Testis (tissue), 3 donors: ENCODE measurements around the gene EFCAB7. TPM values are rescaled to one million over a fixed set of nuclear protein-coding genes. Genes with fewer than 3 reads are reported as not detected.

Experiments
- DNase-seq: peaks from one replicate; pipeline ENCODE4 v3.0.0-alpha.2; 2019
- H3K27ac ChIP-seq, 2 donors: fragments of 200-600 bp; sonication (generic); one replicate each; pipeline ENCODE4 v1.5.1; 2019
- H3K27me3 ChIP-seq: fragments of 200-600 bp; sonication (generic); one replicate; pipeline ENCODE4 v1.5.1; 2019
- H3K36me3 ChIP-seq: fragments of 200-600 bp; sonication (generic); one replicate; pipeline ENCODE4 v1.5.1; 2017; ENCODE audit warnings: low read depth; ENCODE audit errors: missing control alignments
- H3K4me1 ChIP-seq: fragments of 200-600 bp; sonication (generic); one replicate; pipeline ENCODE4 v1.5.1; 2019
- H3K4me3 ChIP-seq, 2 donors: fragments of 200-600 bp; sonication (generic); one replicate each; pipeline ENCODE4 v1.5.1; 2017 to 2019
- H3K9me3 ChIP-seq: fragments of 200-600 bp; sonication (generic); one replicate; pipeline ENCODE4 v1.5.1; 2017
- CTCF ChIP-seq, 3 experiments: fragments of 450-650 bp in 2 of 3; fragments of 200-600 bp in 1 of 3; sonication (generic) in 1 of 3; IDR thresholded peaks; one replicate each; pipeline ENCODE4 v1.5.1; 2016 to 2019; ENCODE audit warnings: antibody characterized with exemption in 3 of 3, mild to moderate bottlenecking in 2 of 3, moderate library complexity in 1 of 3
- POLR2A ChIP-seq: fragments of 450-650 bp; IDR thresholded peaks from one replicate; pipeline ENCODE4 v1.6.1; 2017; ENCODE audit warnings: antibody characterized with exemption, mild to moderate bottlenecking, moderate library complexity
- WGBS, 2 donors: methylation state at CpG; one replicate each; pipeline ENCODE4 v1.1.5; 2018; 5-methylcytosine and 5-hydroxymethylcytosine counted together
- intact Hi-C: fragments of 100-400 bp; cut with DNase I; formaldehyde crosslinking; loops from one replicate; pipeline ENCODE4 v1.15.1; 2023; ENCODE audit warnings: low total_unique reads
- polyA plus RNA-seq: library from polyadenylated mRNA; stranded (reverse); fragments of 350-450 nt; fragmentation: Illumina TruSeq; extraction: RNeasy Lipid Tissue Mini Kit (QIAGEN cat#74804); gene quantifications from one replicate; pipeline ENCODE4 v1.2.3, GENCODE V29; 2014; ENCODE audit warnings: low read depth, low replicate concordance; ENCODE audit not compliant: insufficient read depth
- total RNA-seq, 2 donors: library from RNA; depleted of rRNA; stranded (reverse); fragments of >200 nt; gene quantifications; one replicate each; pipeline ENCODE4 v1.2.3, GENCODE V29; 2016

The EFCAB7 gene
- total and polyA plus RNA-seq, 3 donors from 2014 or later: 15.2 to 18.2 (median 15.6) TPM

DNA sequence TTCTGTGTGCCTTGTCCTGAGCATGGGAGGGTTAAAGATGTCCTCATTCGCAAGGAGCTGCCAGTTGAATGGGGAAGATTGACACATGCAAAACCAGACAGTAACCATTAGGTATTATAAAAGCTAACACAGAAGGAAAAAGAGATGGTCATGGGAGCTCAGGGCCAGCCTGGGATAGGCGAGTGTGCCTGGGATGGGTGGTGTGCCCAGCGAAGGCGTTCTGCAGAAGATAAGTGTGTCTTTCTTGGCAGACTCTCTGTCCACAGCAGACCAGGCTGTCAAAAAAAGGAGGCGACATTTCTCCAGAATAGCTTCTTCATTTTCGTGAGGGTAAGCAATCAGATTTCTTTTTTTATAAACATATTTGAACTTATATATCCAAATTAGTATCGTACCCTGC lies 84.0 kb downstream of the EFCAB7 start:
- Histone ChIP-seq H3K4me1 (no peaks in the 10 kb centered on the region), H3K27me3 (no peaks in the 10 kb centered on the region), H3K36me3 (no peaks in the 10 kb centered on the region), H3K4me3 (no peak overlapping the region), H3K27ac (no peak overlapping the region), H3K9me3 (no peaks in the 10 kb centered on the region)
- no peak for TF ChIP-seq CTCF (IDR thresholded peaks at IDR 0.05)
- no peak for TF ChIP-seq POLR2A
- DNase-seq: no peak
- 91 to 94% methylated on average over 7 of the region's 7 CpGs for WGBS, 2 donors
- intact Hi-C loops: no loop called here

- 63 to 79% methylated on average over 3 of the region's 3 CpGs for WGBS, 2 donors
- Histone ChIP-seq H3K27me3 (no peaks in the 10 kb centered on the region), H3K4me1 (peaks cover 3% of the 10 kb centered on the region), H3K9me3 (no peaks in the 10 kb centered on the region), H3K27ac (no peak overlapping the region), H3K36me3 (no peaks in the 10 kb centered on the region), H3K4me3 (no peak overlapping the region)
- no peak for DNase-seq
- intact Hi-C loops: no loop called here
- TF ChIP-seq POLR2A (no peak), CTCF (IDR thresholded peaks at IDR 0.05) (no peak)
Measured at GRCh38 chr1:63611231-63611630, 87.9 kb downstream of the EFCAB7 start.

- Histone ChIP-seq H3K27me3 (no peaks in the 10 kb centered on the region), H3K4me3 (no peak overlapping the region), H3K4me1 (peaks cover 3% of the 10 kb centered on the region), H3K9me3 (no peaks in the 10 kb centered on the region), H3K27ac (no peak overlapping the region), H3K36me3 (no peaks in the 10 kb centered on the region)
- 76 to 85% methylated on average over 3 to 4 of the region's 4 CpGs for WGBS, 2 donors
- DNase-seq: no peak
- no peak for TF ChIP-seq POLR2A
- TF ChIP-seq CTCF (IDR thresholded peaks at IDR 0.05): no peak
- intact Hi-C loops: no loop called here
Measured at GRCh38 chr1:63612564-63612963, 89.2 kb downstream of the EFCAB7 start.

GRCh38 chr1:63612971-63613370 lies 89.6 kb downstream of the EFCAB7 start:
- TF ChIP-seq POLR2A (no peak), CTCF (IDR thresholded peaks at IDR 0.05) (no peak)
- DNase-seq: no peak
- Histone ChIP-seq H3K9me3 (no peaks in the 10 kb centered on the region), H3K27me3 (no peaks in the 10 kb centered on the region), H3K4me3 (no peak overlapping the region), H3K36me3 (no peaks in the 10 kb centered on the region), H3K4me1 (peaks cover 3% of the 10 kb centered on the region), H3K27ac (no peak overlapping the region)
- intact Hi-C loops: no loop called here

DNA sequence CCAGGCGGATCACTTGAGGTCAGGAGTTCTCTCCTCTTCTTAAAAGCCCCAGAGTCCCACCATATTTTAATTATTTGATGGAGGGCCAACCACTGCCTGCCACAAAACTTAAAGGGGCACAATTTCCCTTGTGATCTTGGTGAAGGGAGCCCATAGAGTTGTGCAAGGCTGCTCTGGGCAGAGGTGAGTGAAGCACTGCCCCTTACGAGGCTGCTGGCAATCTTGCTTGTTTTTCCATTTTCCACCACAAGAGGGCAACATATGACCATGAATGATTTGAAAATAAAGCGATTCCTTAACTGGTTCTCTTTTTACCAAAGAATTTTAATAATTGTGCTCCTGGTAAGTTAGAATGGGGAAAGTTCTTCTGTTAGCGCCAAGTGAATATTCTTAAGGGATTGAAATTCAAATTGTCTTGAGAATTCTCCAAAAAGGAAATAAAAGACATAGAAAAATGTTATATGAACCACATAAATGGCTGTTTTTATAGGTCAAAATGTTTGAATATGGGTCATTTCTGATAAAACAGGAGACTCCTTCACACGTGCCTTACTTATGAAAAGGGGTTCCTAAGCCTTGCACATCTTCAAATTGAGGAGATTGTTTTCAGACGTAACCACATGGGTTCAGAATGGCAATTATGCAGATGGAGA lies 92.6 kb downstream of the EFCAB7 start:
- peaks cover 3% of the 10 kb centered on the region for H3K4me1 ChIP-seq
- no peaks in the 10 kb centered on the region for H3K9me3 ChIP-seq
- intact Hi-C loops: loop anchor here (5.0 kb wide), 1 partner anchor 631 kb away; no protein-coding TSS in a partner anchor
- TF ChIP-seq POLR2A (no peak), CTCF (IDR thresholded peaks at IDR 0.05) (peak; percentile 84 to 91 (median 90))
- DNase-seq: peak; percentile 81
- no peak overlapping the region for H3K27ac ChIP-seq
- 37 to 43% methylated on average over 6 of the region's 6 CpGs for WGBS, 2 donors
- H3K4me3 ChIP-seq: no peak overlapping the region
- H3K27me3 ChIP-seq: no peaks in the 10 kb centered on the region
- H3K36me3 ChIP-seq: no peaks in the 10 kb centered on the region
